ENCODE measurements around the gene CDHR1. TPM values are rescaled to one million over a fixed set of nuclear protein-coding genes. Genes with fewer than 3 reads are reported as not detected.

Gene CDHR1
- total RNA-seq, 4 donors from 2014 or later = 106 to 398 (median 143) TPM

DNA sequence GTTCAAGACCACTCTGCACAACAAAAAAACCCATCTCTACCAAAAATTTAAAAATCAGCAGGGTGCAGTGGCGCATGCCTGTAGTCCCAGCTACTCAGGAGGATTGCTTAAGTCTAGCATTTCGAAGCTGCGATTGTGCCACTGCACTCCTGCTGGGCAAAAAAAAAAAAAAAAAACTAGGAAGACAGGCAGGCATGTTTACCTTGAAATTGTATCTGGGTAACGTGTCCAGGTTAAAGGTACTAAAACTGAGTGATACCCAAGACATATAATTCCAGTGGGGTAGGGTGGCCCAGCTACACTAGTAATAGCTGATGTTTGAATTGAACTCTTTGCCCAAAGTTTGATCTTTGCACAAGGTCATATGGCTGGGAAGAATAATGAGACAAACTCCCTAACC, 38.8 kb upstream of the CDHR1 start:
- H3K27ac ChIP-seq = no peak overlapping the region
- H3K36me3 ChIP-seq = peaks cover 42% of the 10 kb centered on the region

DNA sequence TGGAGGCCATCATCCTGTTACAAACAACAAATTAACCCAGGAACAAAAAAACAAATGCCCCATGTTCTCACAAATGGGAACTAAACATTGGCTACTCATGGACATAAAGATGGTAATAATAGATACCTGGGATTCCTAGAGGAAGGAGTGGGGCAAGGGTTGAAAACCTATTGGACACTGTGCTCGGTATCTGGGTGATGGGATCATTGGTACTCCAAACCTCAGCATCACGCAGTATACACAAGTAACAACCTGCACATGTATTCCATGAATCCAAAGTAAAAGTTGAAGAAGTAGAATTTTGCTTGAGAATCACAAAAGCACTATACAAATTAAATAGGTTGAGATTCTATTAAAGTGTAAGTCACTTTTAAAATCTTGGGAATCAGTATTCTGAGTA, 38.3 kb upstream of the CDHR1 start:
- DNase-seq (ENCODE audit: low spot score in 2 of 2) = no peak
- no peak for TF ChIP-seq POLR2A (IDR thresholded peaks at IDR 0.05)
- TF ChIP-seq, protein P1, sequence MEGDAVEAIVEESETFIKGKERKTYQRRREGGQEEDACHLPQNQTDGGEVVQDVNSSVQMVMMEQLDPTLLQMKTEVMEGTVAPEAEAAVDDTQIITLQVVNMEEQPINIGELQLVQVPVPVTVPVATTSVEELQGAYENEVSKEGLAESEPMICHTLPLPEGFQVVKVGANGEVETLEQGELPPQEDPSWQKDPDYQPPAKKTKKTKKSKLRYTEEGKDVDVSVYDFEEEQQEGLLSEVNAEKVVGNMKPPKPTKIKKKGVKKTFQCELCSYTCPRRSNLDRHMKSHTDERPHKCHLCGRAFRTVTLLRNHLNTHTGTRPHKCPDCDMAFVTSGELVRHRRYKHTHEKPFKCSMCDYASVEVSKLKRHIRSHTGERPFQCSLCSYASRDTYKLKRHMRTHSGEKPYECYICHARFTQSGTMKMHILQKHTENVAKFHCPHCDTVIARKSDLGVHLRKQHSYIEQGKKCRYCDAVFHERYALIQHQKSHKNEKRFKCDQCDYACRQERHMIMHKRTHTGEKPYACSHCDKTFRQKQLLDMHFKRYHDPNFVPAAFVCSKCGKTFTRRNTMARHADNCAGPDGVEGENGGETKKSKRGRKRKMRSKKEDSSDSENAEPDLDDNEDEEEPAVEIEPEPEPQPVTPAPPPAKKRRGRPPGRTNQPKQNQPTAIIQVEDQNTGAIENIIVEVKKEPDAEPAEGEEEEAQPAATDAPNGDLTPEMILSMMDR (IDR thresholded peaks at IDR 0.05) = no peak
- TF ChIP-seq EP300 (IDR thresholded peaks at IDR 0.05) = no peak
- no peak for TF ChIP-seq POLR2AphosphoS5 (IDR thresholded peaks at IDR 0.05)
- Histone ChIP-seq H3K9me3 (no peaks in the 10 kb centered on the region), H3K4me3 (no peak overlapping the region), H3K27me3 (no peaks in the 10 kb centered on the region), H3K4me1 (no peaks in the 10 kb centered on the region), H3K27ac (no peak overlapping the region), H3K36me3 (peaks cover 37% of the 10 kb centered on the region)
- WGBS = 85% methylated on average over 2 of the region's 2 CpGs

More for the DNA sequence above, 38.8 kb upstream of the CDHR1 start:
- Histone ChIP-seq H3K27me3 (no peaks in the 10 kb centered on the region), H3K4me1 (no peaks in the 10 kb centered on the region), H3K4me3 (no peak overlapping the region), H3K9me3 (no peaks in the 10 kb centered on the region)
- TF ChIP-seq EP300 (IDR thresholded peaks at IDR 0.05) = no peak
- 94% methylated on average over 4 of the region's 4 CpGs for whole genome bisulfite sequencing
- DNase-seq (ENCODE audit: low spot score in 2 of 2) = no peak

DNA sequence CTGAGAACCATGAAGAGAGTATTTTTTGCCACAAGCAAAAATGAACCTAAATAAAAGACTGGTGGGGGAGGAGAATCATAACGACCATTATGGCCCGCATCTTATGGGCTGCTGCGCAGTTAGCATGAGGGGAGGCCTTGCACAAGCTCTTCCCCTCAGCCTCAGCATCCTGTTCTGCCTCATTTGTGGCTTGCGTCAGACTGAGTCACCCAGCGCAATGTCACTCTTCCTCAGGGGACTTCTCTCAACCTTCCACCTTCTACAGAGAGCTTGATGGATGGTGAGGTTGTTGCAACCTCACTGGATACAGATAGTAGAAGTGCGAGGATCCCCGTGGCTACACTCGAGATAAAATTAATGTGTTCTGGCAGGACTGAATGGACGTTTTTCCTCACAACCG, 37.6 kb upstream of the CDHR1 start:
- peaks cover 34% of the 10 kb centered on the region for H3K36me3 ChIP-seq
- H3K27ac ChIP-seq = no peak overlapping the region
- no peak overlapping the region for H3K4me3 ChIP-seq
- TF ChIP-seq POLR2AphosphoS5 (IDR thresholded peaks at IDR 0.05) = no peak
- no peak for TF ChIP-seq EP300 (IDR thresholded peaks at IDR 0.05)
- TF ChIP-seq, protein P1 (IDR thresholded peaks at IDR 0.05) = no peak
- TF ChIP-seq POLR2A (IDR thresholded peaks at IDR 0.05) = no peak
- no peaks in the 10 kb centered on the region for H3K27me3 ChIP-seq
- no peaks in the 10 kb centered on the region for H3K9me3 ChIP-seq
- WGBS = 69% methylated on average over 10 of the region's 10 CpGs
- H3K4me1 ChIP-seq = no peaks in the 10 kb centered on the region
- no peak for DNase-seq (ENCODE audit: low spot score in 2 of 2)

DNA sequence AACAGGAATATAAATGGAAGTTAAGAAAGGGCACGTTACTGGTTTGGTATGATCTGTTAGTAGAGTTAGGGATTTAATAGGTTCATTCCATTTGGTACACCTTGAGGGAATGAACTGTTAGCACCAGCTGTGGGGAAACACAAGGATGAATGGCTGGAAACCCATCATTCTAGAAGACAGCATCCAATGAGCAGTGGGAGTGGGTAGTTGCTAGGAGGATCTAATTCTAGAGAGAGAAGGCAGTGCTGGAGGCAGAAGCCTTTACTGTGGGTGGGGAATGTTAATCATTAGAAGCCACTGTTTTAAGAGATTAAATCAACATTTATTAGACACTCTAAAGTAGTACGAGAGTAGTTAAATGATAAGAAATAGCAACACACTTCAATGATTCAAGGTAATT, 36.3 kb upstream of the CDHR1 start:
- no peak for DNase-seq (ENCODE audit: low spot score in 2 of 2)
- no peaks in the 10 kb centered on the region for H3K9me3 ChIP-seq
- peaks cover 21% of the 10 kb centered on the region for H3K36me3 ChIP-seq
- no peak overlapping the region for H3K27ac ChIP-seq
- 82% methylated on average over 2 of the region's 2 CpGs for WGBS
- H3K4me1 ChIP-seq = no peaks in the 10 kb centered on the region
- no peaks in the 10 kb centered on the region for H3K27me3 ChIP-seq
- no peak for TF ChIP-seq POLR2AphosphoS5 (IDR thresholded peaks at IDR 0.05)
- H3K4me3 ChIP-seq = no peak overlapping the region

- Histone ChIP-seq H3K27me3 (no peaks in the 10 kb centered on the region), H3K36me3 (peaks cover 16% of the 10 kb centered on the region), H3K4me1 (no peaks in the 10 kb centered on the region), H3K9me3 (no peaks in the 10 kb centered on the region), H3K4me3 (no peak overlapping the region), H3K27ac (no peak overlapping the region)
- no peak for DNase-seq (ENCODE audit: low spot score in 2 of 2)
- WGBS = 76% methylated on average over 4 of the region's 4 CpGs
- TF ChIP-seq POLR2AphosphoS5 (IDR thresholded peaks at IDR 0.05) (no peak), EP300 (IDR thresholded peaks at IDR 0.05) (no peak), POLR2A (IDR thresholded peaks at IDR 0.05) (no peak)
- TF ChIP-seq, protein P1 (IDR thresholded peaks at IDR 0.05) = no peak
Measured at GRCh38 chr10:84158550-84158949, 35.8 kb upstream of the CDHR1 start.

DNA sequence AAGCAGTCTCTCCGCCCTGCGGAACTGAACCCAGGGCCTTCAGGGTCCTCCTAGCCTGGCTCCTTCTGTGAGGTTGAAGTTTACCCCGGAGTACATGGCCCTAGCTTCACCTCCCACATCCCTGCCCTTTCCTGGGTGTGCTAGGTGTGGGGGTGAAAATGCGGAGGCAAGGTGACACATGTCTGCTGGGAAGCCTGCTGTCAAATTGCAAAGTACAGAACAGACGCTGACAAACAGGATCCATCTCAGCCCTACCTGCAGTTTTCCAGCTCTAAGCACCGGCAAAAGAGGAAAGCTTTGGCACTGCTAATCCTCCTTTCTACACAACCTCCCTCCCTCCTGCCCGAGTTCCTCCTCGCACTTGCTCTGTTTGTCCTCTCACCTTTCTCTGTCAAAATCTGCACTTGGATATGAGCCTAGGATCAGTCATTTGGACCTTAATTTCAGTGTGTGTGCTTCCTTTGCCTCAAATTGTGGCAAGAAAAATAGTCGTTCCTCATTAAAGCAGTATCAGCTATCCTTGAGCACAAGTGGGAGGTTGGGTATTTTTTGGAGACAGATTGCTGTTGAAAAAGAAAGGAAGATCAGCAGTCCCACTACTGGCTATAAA, 35.2 kb upstream of the CDHR1 start:
- TF ChIP-seq POLR2AphosphoS5 (IDR thresholded peaks at IDR 0.05) = no peak
- no peak for TF ChIP-seq POLR2A (IDR thresholded peaks at IDR 0.05)
- no peak for TF ChIP-seq EP300 (IDR thresholded peaks at IDR 0.05)
- TF ChIP-seq, protein P1 (IDR thresholded peaks at IDR 0.05) = no peak
- no peaks in the 10 kb centered on the region for H3K9me3 ChIP-seq
- H3K27ac ChIP-seq = no peak overlapping the region
- no peak overlapping the region for H3K4me3 ChIP-seq
- 23% methylated on average over 9 of the region's 9 CpGs for WGBS
- no peaks in the 10 kb centered on the region for H3K27me3 ChIP-seq
- peaks cover 1% of the 10 kb centered on the region for H3K4me1 ChIP-seq
- peaks cover 11% of the 10 kb centered on the region for H3K36me3 ChIP-seq
- no peak for DNase-seq (ENCODE audit: low spot score in 2 of 2)
